HG02943 (cell line): ENCODE data around the gene FAM110A.
"Not testable (repeated sequence)": the region's sequence is repeated elsewhere in the genome, so short reads cannot be mapped to it uniquely, and the experiment has no call there.

Source experiments
- ATAC-seq: cut with Tn5 transposase; IDR thresholded peaks from one replicate; pipeline ENCODE4 v1.9.1; 2021; ENCODE audit warnings: mild to moderate bottlenecking, low read depth, moderate library complexity; ENCODE audit not compliant: unreplicated experiment

The FAM110A gene

DNA sequence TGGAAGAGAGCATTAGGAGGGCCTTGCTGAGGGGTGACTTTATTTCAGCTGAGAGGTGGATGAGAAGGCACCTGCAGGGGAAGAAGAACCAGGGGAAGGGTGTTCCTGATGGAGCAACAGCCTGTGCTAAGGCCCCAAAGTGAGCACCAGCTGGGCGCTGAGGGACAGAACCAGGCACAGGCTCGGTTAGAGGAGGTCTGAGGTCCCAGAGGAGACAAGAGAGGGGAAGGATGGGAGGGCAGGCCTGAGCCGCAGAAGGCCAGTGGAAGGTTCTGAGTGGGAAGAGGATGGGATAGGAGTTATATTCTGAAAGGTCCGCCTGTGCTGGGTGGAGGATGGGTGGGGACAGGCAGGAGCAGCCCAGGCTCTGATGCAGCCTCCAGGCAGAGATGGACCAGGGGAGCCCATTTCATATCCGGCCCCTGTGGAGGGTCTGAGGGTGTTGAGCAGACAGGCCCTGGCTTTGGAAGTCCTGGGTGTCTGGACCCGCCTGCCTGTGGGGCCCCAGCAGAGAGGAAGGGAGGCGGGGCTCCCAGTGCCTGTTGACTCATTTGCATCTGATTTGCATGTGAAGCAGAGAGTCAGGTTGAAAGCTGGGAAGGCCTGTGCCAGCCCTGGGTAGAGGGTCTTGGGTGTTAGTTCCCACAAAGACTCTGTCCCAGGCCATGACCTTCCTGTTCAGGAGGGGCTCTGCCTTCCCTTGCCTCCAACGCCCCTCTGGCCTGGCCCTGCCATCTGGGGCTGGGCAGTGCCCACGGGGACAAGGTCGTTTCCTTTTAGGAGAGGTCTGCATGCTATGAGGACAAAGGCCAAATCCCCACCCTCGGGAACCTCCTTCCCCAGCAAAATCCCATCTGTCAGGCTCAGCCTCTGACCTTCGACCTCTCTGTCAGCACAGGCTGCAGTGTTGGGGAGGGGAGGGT is 10.6 kb upstream of the FAM110A start:
- no peak for ATAC-seq

- ATAC-seq, result no peak
These were observed 10.0 kb upstream of the FAM110A start for GRCh38 chr20:823574-823902.

- ATAC-seq, result no peak
These were observed 9.0 kb upstream of the FAM110A start for GRCh38 chr20:824490-824889.

DNA sequence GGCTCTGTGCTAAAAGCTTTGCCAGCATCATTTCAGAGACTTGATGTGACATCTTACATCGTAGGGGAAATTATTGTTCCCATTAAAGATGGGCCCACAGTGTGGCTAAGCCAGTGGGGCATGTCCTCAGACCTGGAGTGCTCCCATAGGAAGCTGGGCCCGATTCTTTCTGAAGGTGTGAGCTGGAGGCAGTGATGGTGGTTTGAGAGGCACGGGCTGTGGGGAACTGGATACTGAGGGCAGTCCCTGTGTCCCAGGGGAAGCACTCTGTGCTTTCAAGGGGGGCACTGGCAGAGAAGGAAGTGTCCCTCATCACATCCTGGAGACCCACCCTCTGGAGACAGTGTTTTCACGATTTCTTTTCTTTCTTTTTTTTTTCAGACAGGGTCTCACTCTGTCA is 8.6 kb upstream of the FAM110A start:
- no peak for ATAC-seq

DNA sequence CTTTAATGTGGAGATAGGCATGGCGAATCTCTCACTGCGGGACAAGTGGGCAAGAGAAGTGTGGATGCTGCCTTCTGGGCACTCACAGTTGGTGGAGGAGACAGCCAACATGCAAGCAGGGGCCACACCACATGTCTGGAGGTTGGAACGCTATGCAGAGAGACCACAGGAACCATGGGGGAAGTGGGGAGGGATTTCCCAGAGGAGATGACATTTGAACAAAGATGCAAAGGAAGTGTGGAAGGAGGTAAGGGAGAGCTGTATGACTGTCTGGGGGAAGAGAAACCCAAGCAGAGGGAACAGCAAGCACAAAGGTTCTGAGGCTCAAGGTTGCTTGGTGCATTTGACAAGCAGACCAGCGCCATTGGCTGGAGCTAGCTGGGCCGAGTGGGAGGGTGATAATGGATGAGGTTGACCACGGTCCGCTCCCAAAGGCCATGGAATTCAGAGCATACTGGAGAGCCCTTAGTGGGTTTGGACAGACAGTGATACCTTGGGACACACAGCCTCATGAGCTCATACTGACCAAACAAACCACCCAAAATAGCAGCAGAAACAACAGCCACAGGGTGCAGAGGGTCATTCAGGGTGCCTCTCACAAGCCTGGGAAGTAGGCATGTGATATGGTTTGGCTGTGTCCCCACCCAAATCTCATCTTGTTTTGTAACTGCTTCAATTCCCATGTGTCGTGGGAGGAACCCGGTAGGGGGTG is 7.6 kb upstream of the FAM110A start:
- no peak for ATAC-seq

GRCh38 chr20:826695-827323 is 6.7 kb upstream of the FAM110A start:
- no peak for ATAC-seq

GRCh38 chr20:827981-828380 is 5.5 kb upstream of the FAM110A start:
- ATAC-seq, result not testable (repeated sequence)

DNA sequence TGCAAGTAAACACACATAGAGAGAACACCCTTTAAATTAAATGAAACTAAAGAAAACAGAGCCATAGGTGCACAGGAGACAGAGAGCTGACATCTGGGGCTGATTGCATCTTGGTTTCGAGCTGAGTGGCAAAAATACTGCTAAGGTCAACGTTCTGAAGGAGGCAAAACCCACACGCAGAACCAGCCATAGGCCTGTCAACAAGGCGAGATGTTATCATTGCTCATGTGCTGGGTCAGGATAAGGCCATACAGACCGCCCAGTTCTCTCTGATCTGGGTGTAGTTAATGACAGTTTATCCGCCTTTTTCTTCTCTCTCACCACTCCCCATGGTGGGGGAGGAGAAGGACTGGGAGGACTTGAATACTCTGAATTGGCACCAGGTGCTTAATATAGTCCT is 4.5 kb upstream of the FAM110A start:
- ATAC-seq, result no peak

DNA sequence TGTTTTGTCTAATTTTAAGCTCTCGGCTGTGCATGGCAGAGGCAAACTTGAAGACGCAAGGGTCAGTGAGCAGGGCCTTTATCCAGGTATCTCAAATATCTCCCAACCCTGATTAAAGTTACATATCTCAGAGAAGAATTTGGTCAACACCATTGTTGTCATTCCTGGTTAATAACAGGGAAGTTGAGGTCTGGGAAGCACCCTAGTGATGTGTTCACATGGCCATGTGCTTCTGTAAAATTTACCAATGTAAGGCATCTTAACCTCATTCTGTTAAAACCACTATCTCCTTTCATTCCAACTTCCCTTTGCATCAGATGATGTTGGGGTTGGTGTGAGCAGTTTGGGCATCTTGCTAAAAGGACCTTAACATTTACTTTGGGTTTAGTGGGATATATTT is 4.0 kb upstream of the FAM110A start:
- no peak for ATAC-seq

GRCh38 chr20:830011-830521 is 3.4 kb upstream of the FAM110A start:
- ATAC-seq, result no peak

- ATAC-seq, result no peak
These were observed 2.3 kb upstream of the FAM110A start for GRCh38 chr20:831251-831650.

GRCh38 chr20:831956-832355 is 1.6 kb upstream of the FAM110A start:
- no peak for ATAC-seq

DNA sequence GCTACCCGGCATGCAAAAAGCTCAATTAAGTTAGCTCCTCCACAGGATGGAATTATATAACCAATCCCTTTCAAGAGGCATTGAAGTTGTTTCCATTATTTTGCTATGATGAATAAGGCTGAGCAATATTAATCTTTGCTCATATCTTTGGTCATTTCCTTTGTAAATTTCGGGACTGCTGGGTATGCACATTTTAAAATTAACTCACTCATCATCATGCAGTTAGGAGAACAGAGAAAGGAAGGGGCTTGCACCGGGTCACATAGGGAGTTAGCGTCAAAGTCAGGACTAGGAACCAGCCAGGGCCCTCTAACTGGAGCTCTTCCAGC is 430 bp upstream of the FAM110A start:
- peak; percentile 24 for ATAC-seq

DNA sequence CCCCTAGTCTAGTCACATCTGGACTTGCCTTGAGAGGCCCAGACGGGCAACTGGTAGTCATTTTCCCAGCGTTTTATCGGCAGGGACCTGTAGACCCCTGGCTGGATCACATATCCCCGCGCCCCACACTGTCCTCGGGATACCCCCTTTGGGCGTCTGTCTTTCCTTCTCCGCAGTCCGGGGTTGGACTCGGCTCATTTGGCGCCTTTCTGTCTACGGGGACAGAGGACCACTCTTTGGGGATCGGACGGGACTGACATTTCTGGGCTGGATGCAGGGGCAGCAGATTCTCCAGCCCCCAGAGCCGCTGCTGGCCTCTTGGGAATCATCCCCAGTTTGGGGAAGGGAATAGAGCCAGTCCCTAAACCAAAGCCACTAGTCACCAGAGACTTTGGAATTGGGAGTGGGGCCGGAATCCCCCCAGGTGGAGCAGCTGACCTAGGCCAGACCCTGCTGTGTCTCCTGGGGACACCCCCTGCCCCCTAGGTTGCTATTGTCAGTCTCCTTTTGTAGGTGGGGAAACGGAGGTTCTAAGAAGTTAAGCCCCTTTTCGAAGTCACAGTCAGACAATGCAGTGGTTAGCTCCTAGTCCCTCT is 734 bp downstream of the FAM110A start:
- ATAC-seq, result no peak

- no peak for ATAC-seq
These were observed 2.1 kb downstream of the FAM110A start for GRCh38 chr20:835608-836045.

DNA sequence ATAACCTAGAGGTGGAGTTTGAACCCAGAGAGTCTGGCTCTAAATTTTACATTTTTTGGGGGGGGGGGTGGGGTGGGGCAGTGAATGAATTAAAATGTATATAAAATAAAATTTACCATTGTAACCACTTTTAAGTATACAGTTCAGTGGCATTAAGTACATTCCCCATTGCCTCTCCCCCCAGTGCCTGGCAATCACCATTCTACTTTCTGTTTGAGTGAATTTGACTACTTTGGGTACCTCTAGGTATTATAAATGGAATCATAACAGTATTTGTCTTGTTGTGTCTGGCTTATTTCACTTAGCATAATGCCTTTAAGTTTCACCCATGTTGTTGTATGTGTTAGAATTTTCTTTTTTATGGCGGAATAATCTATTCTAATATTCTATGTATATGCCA is 2.7 kb downstream of the FAM110A start:
- ATAC-seq, result no peak

- no peak for ATAC-seq
These were observed 5.5 kb downstream of the FAM110A start for GRCh38 chr20:839015-839414.

DNA sequence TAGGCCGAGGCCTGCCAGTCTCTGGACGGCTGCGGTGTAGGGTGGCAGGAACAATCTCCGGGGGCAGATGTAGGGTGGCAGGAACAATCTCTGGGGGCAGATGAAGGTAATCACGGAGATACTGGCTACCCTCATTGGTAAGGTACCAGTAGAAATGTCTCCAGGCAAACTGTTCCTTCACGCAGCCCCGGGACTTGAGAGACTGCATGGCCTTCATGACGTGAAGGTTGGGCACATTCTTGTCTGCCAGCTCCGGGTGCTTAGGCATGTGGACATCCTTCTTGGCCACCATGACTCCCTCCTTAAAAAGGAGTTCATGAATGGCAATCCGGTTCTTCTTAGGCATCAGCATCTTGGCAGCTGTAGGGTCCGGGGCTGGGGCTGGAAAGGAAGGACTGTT is 6.1 kb downstream of the FAM110A start:
- ATAC-seq, result no peak

DNA sequence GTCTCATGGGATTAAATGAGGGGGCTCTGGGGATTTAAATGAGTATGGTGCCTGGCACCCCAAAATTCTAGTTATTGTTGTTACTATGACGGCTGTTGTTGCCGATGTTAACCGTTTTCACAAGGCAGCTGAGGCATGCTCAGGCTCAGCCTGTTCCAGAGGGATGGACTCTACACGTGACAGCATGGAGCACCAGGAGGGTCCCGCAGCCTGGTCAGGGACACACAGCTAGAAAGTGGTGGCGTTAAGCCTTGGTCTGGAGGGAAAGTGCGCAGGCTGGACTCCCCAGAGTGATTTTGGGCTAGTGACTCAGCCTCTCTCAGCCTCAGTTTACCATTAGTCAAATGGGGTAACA is 7.0 kb downstream of the FAM110A start:
- ATAC-seq, result no peak

GRCh38 chr20:840858-841567 is 7.5 kb downstream of the FAM110A start:
- ATAC-seq, result no peak
